WTC11 (cell line): ENCODE results near the gene RNF103. TPM values are rescaled to one million over a fixed set of nuclear protein-coding genes. Genes with fewer than 3 reads are reported as not detected.

Source experiments
- ATAC-seq: fragments of 200-7000 bp; cut with Tn5 transposase; 2 replicates; pipeline ENCODE4 v1.10.0; 2021; ENCODE audit warnings: mild to moderate bottlenecking, moderate library complexity
- CTCF ChIA-PET: fragments of 300-600 bp; sonication (Branson Sonifier 250); formaldehyde crosslinking; loops from one replicate; lab custom pipeline; 2021; ENCODE audit warnings: antibody characterized with exemption; lab: Charles Lee
- POLR2A ChIA-PET: fragments of 350-600 bp; sonication (Branson Sonifier 250); formaldehyde crosslinking; loops from one replicate; lab custom pipeline; 2021; ENCODE audit warnings: antibody characterized with exemption; lab: Charles Lee
- DNase-seq: peaks from one replicate; pipeline ENCODE4 v3.0.0; 2021; ENCODE audit warnings: low spot score
- H3K27ac Mint-ChIP-seq: 2 replicates; pipeline ENCODE4 v1.8.0; 2021; ENCODE audit warnings: mixed read lengths
- H3K27me3 Mint-ChIP-seq: 2 replicates; pipeline ENCODE4 v1.8.0; 2021; ENCODE audit warnings: low read depth, mild to moderate bottlenecking, moderate library complexity, mixed read lengths
- H3K36me3 Mint-ChIP-seq: 2 replicates; pipeline ENCODE4 v1.8.0; 2021; ENCODE audit warnings: mixed read lengths
- H3K4me1 Mint-ChIP-seq: 2 replicates; pipeline ENCODE4 v1.8.0; 2022; ENCODE audit warnings: mixed read lengths
- H3K4me3 Mint-ChIP-seq: 2 replicates; pipeline ENCODE4 v1.8.0; 2021; ENCODE audit warnings: mild to moderate bottlenecking, moderate library complexity, mixed read lengths
- H3K9me3 Mint-ChIP-seq: 2 replicates; pipeline ENCODE4 v1.8.0; 2021; ENCODE audit warnings: mixed read lengths
- IRF2 ChIP-seq: sonication (generic); formaldehyde crosslinking; IDR thresholded peaks from 2 replicates; pipeline ENCODE4 v1.8.0; 2022; ENCODE audit warnings: low read depth, missing genetic modification reagents, borderline replicate concordance
- RORB ChIP-seq: fragments of 250-450 bp; sonication (Bioruptor Pico); IDR thresholded peaks from 2 replicates; pipeline ENCODE4 v1.9.0; 2021; ENCODE audit warnings: mild to moderate bottlenecking
- SP1 ChIP-seq: sonication (generic); formaldehyde crosslinking; conservative IDR thresholded peaks from 2 replicates; pipeline ENCODE4 v1.8.1; 2022; ENCODE audit warnings: missing genetic modification reagents
- TEAD4 ChIP-seq: sonication (generic); formaldehyde crosslinking; IDR thresholded peaks from 2 replicates; pipeline ENCODE4 v1.8.0; 2022; ENCODE audit warnings: mild to moderate bottlenecking, missing genetic modification reagents
- ZNF121 ChIP-seq: sonication (generic); formaldehyde crosslinking; IDR thresholded peaks from 2 replicates; pipeline ENCODE4 v1.8.0; 2023; ENCODE audit warnings: missing genetic modification reagents
- ZNF263 ChIP-seq: sonication (generic); formaldehyde crosslinking; IDR thresholded peaks from 2 replicates; pipeline ENCODE4 v1.8.1; 2022; ENCODE audit warnings: low read depth, mild to moderate bottlenecking, moderate library complexity, missing genetic modification reagents
- ZNF423 ChIP-seq: fragments of 250-450 bp; sonication (Bioruptor Pico); IDR thresholded peaks from 2 replicates; pipeline ENCODE4 v2.1.2; 2022; ENCODE audit warnings: mild to moderate bottlenecking, moderate library complexity
- total RNA-seq: library from RNA; stranded (reverse); gene quantifications from 3 replicates; pipeline ENCODE4 v1.2.3, GENCODE V29; 2021
- TF ChIP-seq, protein P1 (sequence below): sonication (generic); formaldehyde crosslinking; IDR thresholded peaks from 2 replicates; pipeline ENCODE4 v1.8.1; 2022; ENCODE audit warnings: mild to moderate bottlenecking, missing genetic modification reagents, moderate library complexity, borderline replicate concordance
- TF ChIP-seq, protein P2 (sequence below): sonication (generic); formaldehyde crosslinking; IDR thresholded peaks from 2 replicates; pipeline ENCODE4 v1.8.1; 2022; ENCODE audit warnings: low read depth, missing genetic modification reagents, borderline replicate concordance
- TF ChIP-seq, protein P3 (sequence below): fragments of 250-450 bp; sonication (Bioruptor Pico); IDR thresholded peaks from 2 replicates; pipeline ENCODE4 v1.9.0; 2021; ENCODE audit warnings: mild to moderate bottlenecking, borderline replicate concordance
- TF ChIP-seq, protein P4 (sequence below): sonication (generic); formaldehyde crosslinking; IDR thresholded peaks from 2 replicates; pipeline ENCODE4 v1.8.0; 2022; ENCODE audit warnings: mild to moderate bottlenecking, missing genetic modification reagents
- TF ChIP-seq, protein P5 (sequence below): sonication (generic); formaldehyde crosslinking; IDR thresholded peaks from 2 replicates; pipeline ENCODE4 v1.8.0; 2023; ENCODE audit warnings: mild to moderate bottlenecking, missing genetic modification reagents
- TF ChIP-seq, protein P6 (sequence below): fragments of 250-450 bp; sonication (Bioruptor Pico); IDR thresholded peaks from 2 replicates; pipeline ENCODE4 v1.9.0; 2021; ENCODE audit warnings: moderate library complexity, mild to moderate bottlenecking, inconsistent platforms, borderline replicate concordance

The RNF103 gene
- total RNA-seq, 1 experiment from 2014 or later = 6.8 TPM

DNA sequence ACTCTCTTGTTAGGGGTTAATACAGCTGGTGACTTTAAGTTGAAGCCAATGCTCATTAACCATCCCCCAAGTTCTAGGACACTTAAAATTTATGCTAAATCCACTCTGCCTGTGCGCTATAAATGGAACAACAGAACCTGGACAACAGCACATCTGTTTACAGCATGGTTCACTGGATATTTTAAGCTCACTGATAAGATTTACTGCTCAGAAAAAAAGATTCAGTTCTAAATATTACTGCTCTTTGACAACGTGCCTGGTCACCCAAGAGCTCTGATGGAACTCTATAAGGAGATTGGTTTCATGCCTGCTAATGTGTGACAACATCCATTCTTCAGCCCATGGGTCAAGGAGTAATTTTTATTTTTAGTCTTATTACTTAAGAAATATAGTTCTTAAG, 27.5 kb downstream of the RNF103 start (continued):
- TF ChIP-seq, protein P1, sequence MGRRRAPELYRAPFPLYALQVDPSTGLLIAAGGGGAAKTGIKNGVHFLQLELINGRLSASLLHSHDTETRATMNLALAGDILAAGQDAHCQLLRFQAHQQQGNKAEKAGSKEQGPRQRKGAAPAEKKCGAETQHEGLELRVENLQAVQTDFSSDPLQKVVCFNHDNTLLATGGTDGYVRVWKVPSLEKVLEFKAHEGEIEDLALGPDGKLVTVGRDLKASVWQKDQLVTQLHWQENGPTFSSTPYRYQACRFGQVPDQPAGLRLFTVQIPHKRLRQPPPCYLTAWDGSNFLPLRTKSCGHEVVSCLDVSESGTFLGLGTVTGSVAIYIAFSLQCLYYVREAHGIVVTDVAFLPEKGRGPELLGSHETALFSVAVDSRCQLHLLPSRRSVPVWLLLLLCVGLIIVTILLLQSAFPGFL (CRISPR knock-in tag) = no peak
- TF ChIP-seq, protein P2, sequence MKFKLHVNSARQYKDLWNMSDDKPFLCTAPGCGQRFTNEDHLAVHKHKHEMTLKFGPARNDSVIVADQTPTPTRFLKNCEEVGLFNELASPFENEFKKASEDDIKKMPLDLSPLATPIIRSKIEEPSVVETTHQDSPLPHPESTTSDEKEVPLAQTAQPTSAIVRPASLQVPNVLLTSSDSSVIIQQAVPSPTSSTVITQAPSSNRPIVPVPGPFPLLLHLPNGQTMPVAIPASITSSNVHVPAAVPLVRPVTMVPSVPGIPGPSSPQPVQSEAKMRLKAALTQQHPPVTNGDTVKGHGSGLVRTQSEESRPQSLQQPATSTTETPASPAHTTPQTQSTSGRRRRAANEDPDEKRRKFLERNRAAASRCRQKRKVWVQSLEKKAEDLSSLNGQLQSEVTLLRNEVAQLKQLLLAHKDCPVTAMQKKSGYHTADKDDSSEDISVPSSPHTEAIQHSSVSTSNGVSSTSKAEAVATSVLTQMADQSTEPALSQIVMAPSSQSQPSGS (CRISPR knock-in tag) = no peak
- TF ChIP-seq TEAD4 (CRISPR knock-in tag) (no peak), ZNF263 (CRISPR knock-in tag) (no peak), RORB (CRISPR knock-in tag) (no peak), SP1 (CRISPR knock-in tag) (no peak)
- TF ChIP-seq, protein P3, sequence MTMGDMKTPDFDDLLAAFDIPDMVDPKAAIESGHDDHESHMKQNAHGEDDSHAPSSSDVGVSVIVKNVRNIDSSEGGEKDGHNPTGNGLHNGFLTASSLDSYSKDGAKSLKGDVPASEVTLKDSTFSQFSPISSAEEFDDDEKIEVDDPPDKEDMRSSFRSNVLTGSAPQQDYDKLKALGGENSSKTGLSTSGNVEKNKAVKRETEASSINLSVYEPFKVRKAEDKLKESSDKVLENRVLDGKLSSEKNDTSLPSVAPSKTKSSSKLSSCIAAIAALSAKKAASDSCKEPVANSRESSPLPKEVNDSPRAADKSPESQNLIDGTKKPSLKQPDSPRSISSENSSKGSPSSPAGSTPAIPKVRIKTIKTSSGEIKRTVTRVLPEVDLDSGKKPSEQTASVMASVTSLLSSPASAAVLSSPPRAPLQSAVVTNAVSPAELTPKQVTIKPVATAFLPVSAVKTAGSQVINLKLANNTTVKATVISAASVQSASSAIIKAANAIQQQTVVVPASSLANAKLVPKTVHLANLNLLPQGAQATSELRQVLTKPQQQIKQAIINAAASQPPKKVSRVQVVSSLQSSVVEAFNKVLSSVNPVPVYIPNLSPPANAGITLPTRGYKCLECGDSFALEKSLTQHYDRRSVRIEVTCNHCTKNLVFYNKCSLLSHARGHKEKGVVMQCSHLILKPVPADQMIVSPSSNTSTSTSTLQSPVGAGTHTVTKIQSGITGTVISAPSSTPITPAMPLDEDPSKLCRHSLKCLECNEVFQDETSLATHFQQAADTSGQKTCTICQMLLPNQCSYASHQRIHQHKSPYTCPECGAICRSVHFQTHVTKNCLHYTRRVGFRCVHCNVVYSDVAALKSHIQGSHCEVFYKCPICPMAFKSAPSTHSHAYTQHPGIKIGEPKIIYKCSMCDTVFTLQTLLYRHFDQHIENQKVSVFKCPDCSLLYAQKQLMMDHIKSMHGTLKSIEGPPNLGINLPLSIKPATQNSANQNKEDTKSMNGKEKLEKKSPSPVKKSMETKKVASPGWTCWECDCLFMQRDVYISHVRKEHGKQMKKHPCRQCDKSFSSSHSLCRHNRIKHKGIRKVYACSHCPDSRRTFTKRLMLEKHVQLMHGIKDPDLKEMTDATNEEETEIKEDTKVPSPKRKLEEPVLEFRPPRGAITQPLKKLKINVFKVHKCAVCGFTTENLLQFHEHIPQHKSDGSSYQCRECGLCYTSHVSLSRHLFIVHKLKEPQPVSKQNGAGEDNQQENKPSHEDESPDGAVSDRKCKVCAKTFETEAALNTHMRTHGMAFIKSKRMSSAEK (CRISPR knock-in tag) = no peak
- TF ChIP-seq, all 79 proteins: peak for 0

DNA sequence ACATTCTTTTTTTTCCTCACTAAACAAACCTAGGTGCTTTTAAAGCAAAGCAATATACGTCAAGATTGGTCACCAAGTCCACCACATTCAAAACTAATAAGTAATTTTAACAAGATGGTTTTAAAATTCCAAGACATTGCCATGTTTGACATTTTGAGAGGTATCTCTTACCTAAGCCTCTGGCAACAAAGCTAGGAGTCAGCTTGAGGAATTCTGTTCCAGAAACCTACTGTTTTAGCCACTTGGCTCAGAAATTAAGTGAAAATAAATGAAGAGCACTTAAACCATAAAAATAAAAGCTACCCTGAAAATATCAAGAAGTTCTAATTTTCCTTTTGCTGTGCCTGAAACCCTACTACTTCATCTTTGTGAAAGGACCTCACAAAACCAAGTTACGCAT, 30.4 kb downstream of the RNF103 start:
- DNase-seq = no peak
- Mint-ChIP-seq H3K4me1 (peaks cover 4% of the 10 kb centered on the region; the same call in 1 of the 2 replicates), H3K27ac (no peak overlapping the region), H3K4me3 (no peak overlapping the region), H3K36me3 (no peaks in the 10 kb centered on the region), H3K27me3 (peaks cover 2% of the 10 kb centered on the region; the same call in 1 of the 2 replicates), H3K9me3 (peaks cover 10% of the 10 kb centered on the region)
- TF ChIP-seq, protein P4, sequence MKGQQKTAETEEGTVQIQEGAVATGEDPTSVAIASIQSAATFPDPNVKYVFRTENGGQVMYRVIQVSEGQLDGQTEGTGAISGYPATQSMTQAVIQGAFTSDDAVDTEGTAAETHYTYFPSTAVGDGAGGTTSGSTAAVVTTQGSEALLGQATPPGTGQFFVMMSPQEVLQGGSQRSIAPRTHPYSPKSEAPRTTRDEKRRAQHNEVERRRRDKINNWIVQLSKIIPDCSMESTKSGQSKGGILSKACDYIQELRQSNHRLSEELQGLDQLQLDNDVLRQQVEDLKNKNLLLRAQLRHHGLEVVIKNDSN (CRISPR knock-in tag) = no peak
- TF ChIP-seq, protein P5, sequence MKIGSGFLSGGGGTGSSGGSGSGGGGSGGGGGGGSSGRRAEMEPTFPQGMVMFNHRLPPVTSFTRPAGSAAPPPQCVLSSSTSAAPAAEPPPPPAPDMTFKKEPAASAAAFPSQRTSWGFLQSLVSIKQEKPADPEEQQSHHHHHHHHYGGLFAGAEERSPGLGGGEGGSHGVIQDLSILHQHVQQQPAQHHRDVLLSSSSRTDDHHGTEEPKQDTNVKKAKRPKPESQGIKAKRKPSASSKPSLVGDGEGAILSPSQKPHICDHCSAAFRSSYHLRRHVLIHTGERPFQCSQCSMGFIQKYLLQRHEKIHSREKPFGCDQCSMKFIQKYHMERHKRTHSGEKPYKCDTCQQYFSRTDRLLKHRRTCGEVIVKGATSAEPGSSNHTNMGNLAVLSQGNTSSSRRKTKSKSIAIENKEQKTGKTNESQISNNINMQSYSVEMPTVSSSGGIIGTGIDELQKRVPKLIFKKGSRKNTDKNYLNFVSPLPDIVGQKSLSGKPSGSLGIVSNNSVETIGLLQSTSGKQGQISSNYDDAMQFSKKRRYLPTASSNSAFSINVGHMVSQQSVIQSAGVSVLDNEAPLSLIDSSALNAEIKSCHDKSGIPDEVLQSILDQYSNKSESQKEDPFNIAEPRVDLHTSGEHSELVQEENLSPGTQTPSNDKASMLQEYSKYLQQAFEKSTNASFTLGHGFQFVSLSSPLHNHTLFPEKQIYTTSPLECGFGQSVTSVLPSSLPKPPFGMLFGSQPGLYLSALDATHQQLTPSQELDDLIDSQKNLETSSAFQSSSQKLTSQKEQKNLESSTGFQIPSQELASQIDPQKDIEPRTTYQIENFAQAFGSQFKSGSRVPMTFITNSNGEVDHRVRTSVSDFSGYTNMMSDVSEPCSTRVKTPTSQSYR (CRISPR knock-in tag) = no peak
- TF ChIP-seq, protein P6, sequence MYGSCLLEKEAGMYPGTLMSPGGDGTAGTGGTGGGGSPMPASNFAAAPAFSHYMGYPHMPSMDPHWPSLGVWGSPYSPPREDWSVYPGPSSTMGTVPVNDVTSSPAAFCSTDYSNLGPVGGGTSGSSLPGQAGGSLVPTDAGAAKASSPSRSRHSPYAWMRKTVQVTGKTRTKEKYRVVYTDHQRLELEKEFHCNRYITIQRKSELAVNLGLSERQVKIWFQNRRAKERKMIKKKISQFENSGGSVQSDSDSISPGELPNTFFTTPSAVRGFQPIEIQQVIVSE = no peak
- TF ChIP-seq ZNF121 = no peak
- TF ChIP-seq, protein P3 (CRISPR knock-in tag) = no peak
- no peak for TF ChIP-seq ZNF423
- no peak for TF ChIP-seq IRF2 (CRISPR knock-in tag)
- ChIA-PET POLR2A (no interaction called here), CTCF (no interaction called here)
- ATAC-seq = no peak
